Aorta (tissue), 5 donors: ENCODE results near the gene WDR75. TPM values are rescaled to one million over a fixed set of nuclear protein-coding genes. Genes with fewer than 3 reads are reported as not detected.

Source experiments
- ATAC-seq: fragments of 200-7000 bp; cut with Tn5 transposase; one replicate; pipeline ENCODE4 v1.9.1; 2022; ENCODE audit warnings: moderate library complexity; ENCODE audit not compliant: low FRiP score
- DNase-seq, 2 donors: peaks; one replicate each; pipeline ENCODE4 v3.0.0-alpha.2; 2020
- H3K27ac ChIP-seq, 2 donors: one replicate each; pipeline ENCODE4 v1.5.1; 2013; ENCODE audit warnings: low read length in 2 of 2, mild to moderate bottlenecking in 2 of 2, moderate library complexity in 2 of 2, control low read depth in 1 of 2, inconsistent platforms in 1 of 2, low read depth in 1 of 2
- H3K27me3 ChIP-seq, 2 donors: one replicate each; pipeline ENCODE4 v1.6.1; 2013; ENCODE audit warnings: control low read depth in 1 of 2, low read length in 1 of 2, mild to moderate bottlenecking in 1 of 2, moderate library complexity in 1 of 2; ENCODE audit not compliant: insufficient read depth in 2 of 2, control insufficient read depth in 1 of 2
- H3K36me3 ChIP-seq, 2 donors: one replicate each; pipeline ENCODE4 v1.6.1; 2013; ENCODE audit warnings: control low read depth in 1 of 2, low read length in 1 of 2, mild to moderate bottlenecking in 1 of 2; ENCODE audit not compliant: insufficient read depth in 2 of 2, control insufficient read depth in 1 of 2
- H3K4me1 ChIP-seq, 2 donors: one replicate each; pipeline ENCODE4 v1.6.1; 2013; ENCODE audit warnings: low read length in 2 of 2, control low read depth in 1 of 2, mild to moderate bottlenecking in 1 of 2, moderate library complexity in 1 of 2; ENCODE audit not compliant: insufficient read depth in 2 of 2, control insufficient read depth in 1 of 2
- H3K4me3 ChIP-seq, 2 donors: one replicate each; pipeline ENCODE4 v1.5.1; 2013; ENCODE audit warnings: low read length in 2 of 2, control low read depth in 1 of 2, mild to moderate bottlenecking in 1 of 2
- H3K9me3 ChIP-seq: one replicate; pipeline ENCODE4 v1.6.1; 2013; ENCODE audit warnings: mild to moderate bottlenecking, low read length; ENCODE audit not compliant: control insufficient read depth
- WGBS, 2 donors: extraction: QIAGEN DNeasy Blood & Tissue Kit; methylation state at CpG; one replicate each; pipeline ENCODE4 v1.1.7; 2013; 5-methylcytosine and 5-hydroxymethylcytosine counted together
- intact Hi-C, 2 donors: fragments of 100-400 bp; cut with DNase I; formaldehyde crosslinking; loops; one replicate each; pipeline versions ENCODE4 v1.14.2 to v1.15.0; 2022
- polyA plus RNA-seq, 2 donors: library from polyadenylated mRNA; stranded (reverse); fragments of 200-250 nt; gene quantifications; one replicate each; pipeline ENCODE4 v1.2.3, GENCODE V29; 2013
- total RNA-seq, 2 donors: library from RNA; stranded (reverse); fragmentation: NEBNext Ultra II Directional; extraction: Animal tissue kit (Norgen Biotek cat#: 25700); gene quantifications; one replicate each; pipeline ENCODE4 v1.2.1, GENCODE V29; 2021
- donor health status: healthy with polysubstance abuse.
- donor health status: Bipolar disorder and iron deficiency.
- donor health status: DM: no; HTN: no; CAD: no.
- donor health status: DM: no; HTN: no; CAD: no.
- donor health status: DM: yes; HTN: yes; CAD: no.

The WDR75 gene
- total and polyA plus RNA-seq, 4 donors = 10.6 to 28.9 (median 23.0) TPM

DNA sequence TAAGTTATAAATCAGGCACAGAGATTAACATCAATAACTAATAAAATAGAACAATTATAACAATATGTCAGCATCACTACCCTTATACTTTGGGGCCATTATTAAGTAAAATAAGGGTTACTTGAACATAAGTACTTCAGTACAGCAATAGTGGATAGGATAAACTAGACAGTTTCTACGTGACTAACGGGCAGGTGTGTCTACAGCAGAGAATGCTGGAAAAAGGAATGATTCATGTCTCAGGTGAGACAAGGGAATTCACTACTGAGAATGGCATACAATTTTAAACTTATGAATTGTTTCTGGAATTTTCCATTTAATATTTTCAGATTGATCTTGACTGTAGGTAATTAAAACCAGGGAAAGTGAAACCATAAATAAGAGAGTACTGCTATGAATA lies 5.5 kb downstream of the WDR75 start:
- WGBS, 2 donors = 85 to 90% methylated on average over 2 of the region's 2 CpGs

DNA sequence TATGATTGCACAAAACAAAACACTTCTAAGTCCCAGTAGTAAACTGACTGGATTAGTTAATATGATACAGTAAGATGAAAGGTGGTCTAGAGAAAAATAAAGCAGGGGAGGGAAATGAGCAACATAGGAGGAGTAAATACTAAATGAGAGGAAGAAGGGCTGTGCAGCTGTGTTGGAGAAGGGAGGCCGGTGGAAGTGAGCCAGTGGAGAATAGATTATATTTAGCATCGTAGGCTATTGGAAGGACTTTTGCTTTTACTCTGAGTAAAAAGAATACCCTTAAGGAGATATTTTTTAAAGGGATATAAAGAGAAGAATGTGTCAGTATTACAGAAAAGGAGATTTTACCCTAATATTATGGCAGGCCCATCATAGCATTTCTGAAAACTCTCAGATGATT lies 12.7 kb downstream of the WDR75 start:
- Histone ChIP-seq H3K27me3 (no peaks in the 10 kb centered on the region), H3K4me3 (no peak overlapping the region), H3K4me1 (no peaks in the 10 kb centered on the region), H3K36me3 (no peaks in the 10 kb centered on the region), H3K9me3 (no peaks in the 10 kb centered on the region), H3K27ac (peak overlapping the region; percentile 61 to 63)
- no peak for DNase-seq
- WGBS, 2 donors = 0 to 6% methylated on average over 2 of the region's 2 CpGs
- intact Hi-C loops = no loop called here
- ATAC-seq = no peak

More for the DNA sequence above, 5.5 kb downstream of the WDR75 start:
- DNase-seq (no peak), ATAC-seq (no peak)
- H3K27ac ChIP-seq = no peak overlapping the region
- H3K36me3 ChIP-seq = no peaks in the 10 kb centered on the region
- peaks cover 2 to 10% of the 10 kb centered on the region in 2 donors for H3K4me1 ChIP-seq
- no peak overlapping the region for H3K4me3 ChIP-seq
- H3K27me3 ChIP-seq = no peaks in the 10 kb centered on the region
- no peaks in the 10 kb centered on the region for H3K9me3 ChIP-seq
- intact Hi-C loops = no loop called here

DNA sequence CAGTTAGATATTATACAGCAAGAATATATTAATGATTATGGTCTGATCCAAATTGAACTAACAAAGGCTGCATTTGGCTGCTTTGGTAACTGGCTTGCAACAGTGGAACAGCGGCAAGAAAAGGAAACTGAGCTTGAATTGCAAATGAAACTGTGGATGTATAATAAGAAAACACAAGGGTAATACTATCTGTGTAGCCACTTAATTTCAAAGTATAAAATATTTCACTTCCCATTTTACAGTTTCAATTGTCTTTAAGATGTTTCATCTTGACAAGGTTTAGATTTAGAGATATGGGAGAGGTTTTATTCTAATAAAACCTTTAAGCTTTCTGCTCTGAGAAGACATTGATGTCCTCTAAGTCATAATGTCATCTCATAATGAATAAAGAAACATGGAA lies 23.8 kb downstream of the WDR75 start:
- 81 to 84% methylated on average over 1 of the region's 1 CpG for WGBS, 2 donors
- DNase-seq = no peak
- Histone ChIP-seq H3K36me3 (peaks cover 0 to 7% of the 10 kb centered on the region in 2 donors), H3K27ac (no peak overlapping the region), H3K9me3 (no peaks in the 10 kb centered on the region), H3K27me3 (no peaks in the 10 kb centered on the region), H3K4me1 (peaks cover 3 to 5% of the 10 kb centered on the region in 2 donors), H3K4me3 (no peak overlapping the region)
- ATAC-seq = no peak
- intact Hi-C loops = loop anchor here (5.0 kb wide), 2 partner anchors 102 to 232 kb away; no protein-coding TSS in a partner anchor

DNA sequence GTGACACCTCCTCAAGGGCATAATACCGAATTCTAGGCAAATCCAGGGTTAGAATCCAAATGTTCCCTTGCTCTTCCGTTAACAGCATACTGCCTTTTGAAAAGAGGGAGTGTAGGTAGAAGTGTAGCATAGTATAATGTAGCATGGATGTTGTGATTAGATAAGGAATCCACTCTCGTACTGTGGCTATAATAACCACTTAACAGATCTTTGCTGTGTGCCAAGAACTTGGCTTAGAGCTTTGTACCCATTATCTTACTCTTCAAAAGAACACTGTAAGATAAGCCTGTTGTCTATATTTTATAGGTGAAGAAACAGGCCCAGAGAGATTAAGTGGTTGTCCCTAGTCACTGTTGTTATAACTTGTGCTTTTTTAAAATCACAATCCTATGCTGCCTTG lies 24.2 kb downstream of the WDR75 start:
- peaks cover 0 to 7% of the 10 kb centered on the region in 2 donors for H3K36me3 ChIP-seq
- intact Hi-C loops = loop anchor here (5.0 kb wide), 2 partner anchors 102 to 232 kb away; no protein-coding TSS in a partner anchor
- WGBS, 2 donors = 19 to 21% methylated on average over 3 of the region's 3 CpGs

DNA sequence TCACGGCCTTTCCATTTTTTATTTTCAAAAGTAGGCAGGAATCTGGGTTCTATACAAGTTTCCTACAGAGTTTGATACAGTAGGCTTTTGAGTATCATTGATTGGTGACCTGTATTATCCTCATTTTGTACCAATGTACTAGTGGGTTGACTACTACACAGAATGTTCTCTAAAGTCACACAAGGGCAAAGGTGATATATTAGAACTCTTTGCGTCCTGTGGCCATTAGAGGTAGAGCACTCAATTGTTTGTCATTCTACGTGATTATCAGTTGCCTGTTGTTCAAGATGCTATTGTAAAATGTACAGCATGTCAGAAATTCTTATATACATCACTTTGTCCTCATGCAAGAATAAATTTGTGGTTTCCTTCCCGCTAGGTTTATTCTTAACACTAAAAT lies 24.8 kb downstream of the WDR75 start:
- DNase-seq = no peak
- Histone ChIP-seq H3K4me3 (no peak overlapping the region), H3K36me3 (peaks cover 0 to 7% of the 10 kb centered on the region in 2 donors), H3K27ac (no peak overlapping the region), H3K9me3 (no peaks in the 10 kb centered on the region), H3K27me3 (no peaks in the 10 kb centered on the region), H3K4me1 (peaks cover 3 to 5% of the 10 kb centered on the region in 2 donors)
- no peak for ATAC-seq
- 52 to 56% methylated on average over 4 of the region's 4 CpGs for WGBS, 2 donors
- intact Hi-C loops = loop anchor here (5.0 kb wide), 2 partner anchors 101 to 231 kb away; no protein-coding TSS in a partner anchor

More for the DNA sequence above, 24.2 kb downstream of the WDR75 start:
- H3K9me3 ChIP-seq = no peaks in the 10 kb centered on the region
- peaks cover 3 to 5% of the 10 kb centered on the region in 2 donors for H3K4me1 ChIP-seq
- no peak for ATAC-seq
- no peaks in the 10 kb centered on the region for H3K27me3 ChIP-seq
- no peak overlapping the region for H3K27ac ChIP-seq
- H3K4me3 ChIP-seq = no peak overlapping the region
- no peak for DNase-seq

DNA sequence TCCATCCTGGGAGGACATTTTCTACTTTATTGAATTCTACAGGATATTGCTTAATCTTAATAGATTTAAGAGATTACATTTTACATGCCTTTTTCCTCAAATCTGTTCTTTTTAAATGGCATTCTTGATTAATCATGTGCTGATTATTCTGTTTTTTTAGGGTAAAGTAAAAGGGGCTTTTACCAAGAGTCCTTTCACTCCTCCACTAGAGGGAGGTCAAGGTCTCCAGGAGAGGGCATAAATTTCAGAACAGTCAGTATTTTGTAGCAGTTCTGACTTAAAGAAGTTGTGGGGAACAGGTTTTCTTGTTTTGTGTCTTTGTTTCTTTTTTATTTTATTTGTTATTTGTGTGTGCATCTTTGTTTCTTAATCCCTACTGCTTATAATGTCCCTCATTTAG lies 25.4 kb downstream of the WDR75 start:
- Histone ChIP-seq H3K4me1 (peaks cover 3 to 5% of the 10 kb centered on the region in 2 donors), H3K9me3 (no peaks in the 10 kb centered on the region), H3K27me3 (no peaks in the 10 kb centered on the region), H3K27ac (no peak overlapping the region), H3K36me3 (peaks cover 0 to 7% of the 10 kb centered on the region in 2 donors), H3K4me3 (no peak overlapping the region)
- intact Hi-C loops = loop anchor here (5.0 kb wide), 2 partner anchors 101 to 231 kb away; no protein-coding TSS in a partner anchor
- DNase-seq (no peak), ATAC-seq (no peak)

DNA sequence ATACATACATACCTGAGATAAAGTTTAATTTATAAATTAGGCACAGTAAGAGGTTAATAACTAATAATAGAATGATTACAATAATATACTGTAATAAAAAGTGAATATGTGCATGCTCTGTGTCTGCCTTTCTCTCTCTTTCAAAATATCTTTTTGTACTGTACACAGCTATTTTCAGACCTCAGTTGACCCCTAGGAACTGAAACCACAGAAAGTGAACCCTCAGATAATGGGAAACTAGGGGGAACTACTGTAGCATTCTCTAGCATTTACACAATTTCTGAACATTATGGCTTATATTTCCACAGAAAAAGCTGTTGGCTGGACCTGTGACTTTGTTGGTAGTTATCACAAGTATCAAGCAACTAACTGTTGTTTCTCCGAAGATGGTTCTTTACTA lies 25.9 kb downstream of the WDR75 start:
- 51 to 61% methylated on average over 1 of the region's 1 CpG for WGBS, 2 donors
- Histone ChIP-seq H3K4me3 (no peak overlapping the region), H3K4me1 (peaks cover 3 to 5% of the 10 kb centered on the region in 2 donors), H3K27ac (no peak overlapping the region), H3K36me3 (peaks cover 0 to 7% of the 10 kb centered on the region in 2 donors), H3K9me3 (no peaks in the 10 kb centered on the region), H3K27me3 (no peaks in the 10 kb centered on the region)
- intact Hi-C loops = loop anchor here (5.0 kb wide), 2 partner anchors 100 to 230 kb away; no protein-coding TSS in a partner anchor
- DNase-seq (no peak), ATAC-seq (no peak)

DNA sequence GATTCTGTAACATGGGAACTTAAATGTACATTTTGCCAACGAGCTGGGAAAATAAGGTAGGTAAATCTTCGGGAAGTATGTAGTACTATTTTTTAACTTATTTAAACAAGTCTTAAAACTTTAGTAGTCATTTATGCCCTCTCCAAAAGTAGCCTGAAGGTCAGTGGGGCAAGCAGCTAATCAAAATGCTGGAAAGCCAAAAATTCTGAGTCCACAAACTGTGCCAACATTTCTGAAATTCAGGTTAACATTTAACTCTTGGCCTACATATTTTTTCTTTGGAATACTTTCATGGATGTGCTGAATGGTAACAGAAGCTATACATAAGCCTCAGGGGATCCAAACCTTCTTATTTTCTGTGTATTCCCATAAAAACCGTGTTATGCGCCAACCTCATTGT lies 26.3 kb downstream of the WDR75 start:
- WGBS, 2 donors = 42 to 51% methylated on average over 4 of the region's 4 CpGs
- no peak overlapping the region for H3K27ac ChIP-seq
- H3K9me3 ChIP-seq = no peaks in the 10 kb centered on the region
- no peaks in the 10 kb centered on the region for H3K27me3 ChIP-seq
- intact Hi-C loops = loop anchor here (5.0 kb wide), 2 partner anchors 100 to 230 kb away; no protein-coding TSS in a partner anchor
- ATAC-seq (no peak), DNase-seq (no peak)
- peaks cover 0 to 4% of the 10 kb centered on the region in 2 donors for H3K36me3 ChIP-seq
- no peak overlapping the region for H3K4me3 ChIP-seq
- H3K4me1 ChIP-seq = peaks cover 3 to 5% of the 10 kb centered on the region in 2 donors

DNA sequence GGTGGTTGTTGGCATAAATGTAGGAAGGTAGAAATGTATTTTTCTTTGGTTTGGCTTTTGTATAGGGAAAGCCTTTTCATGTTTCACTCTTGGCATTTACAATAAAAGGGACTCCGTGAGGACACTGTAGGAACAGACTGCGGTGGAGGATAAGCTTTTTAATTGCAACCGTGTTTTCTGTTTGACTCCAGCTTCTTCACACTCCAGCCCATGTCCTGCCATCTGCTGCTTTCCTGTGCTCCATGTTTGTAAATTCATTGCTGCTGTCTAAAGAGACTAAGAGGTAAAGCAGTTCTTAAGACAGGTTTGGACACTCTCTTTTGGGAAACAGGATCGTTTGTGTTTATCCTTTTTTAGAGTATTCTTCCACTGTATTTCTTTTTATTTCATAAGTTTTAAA lies 33.3 kb downstream of the WDR75 start:
- Histone ChIP-seq H3K9me3 (no peaks in the 10 kb centered on the region), H3K4me1 (no peaks in the 10 kb centered on the region), H3K36me3 (peaks cover 0 to 3% of the 10 kb centered on the region in 2 donors), H3K4me3 (no peak overlapping the region), H3K27me3 (no peaks in the 10 kb centered on the region), H3K27ac (no peak overlapping the region)
- no peak for ATAC-seq
- intact Hi-C loops = no loop called here
- DNase-seq = no peak
- whole genome bisulfite sequencing, 2 donors = 87 to 90% methylated on average over 4 of the region's 4 CpGs
